Activated naive CD8-positive, alpha-beta T cell (primary cell): ENCODE results near the gene KIF25.

ENCODE experiments used
- H3K27ac Mint-ChIP-seq: one replicate; pipeline ENCODE4 v1.8.0; 2021; ENCODE audit warnings: mixed read lengths
- H3K27me3 Mint-ChIP-seq: one replicate; pipeline ENCODE4 v1.8.0; 2021; ENCODE audit warnings: mixed read lengths
- H3K36me3 Mint-ChIP-seq: one replicate; pipeline ENCODE4 v1.8.0; 2021; ENCODE audit warnings: mixed read lengths
- H3K4me1 Mint-ChIP-seq: one replicate; pipeline ENCODE4 v1.8.0; 2021; ENCODE audit warnings: low read depth, mixed read lengths
- H3K4me3 Mint-ChIP-seq: one replicate; pipeline ENCODE4 v1.8.0; 2021; ENCODE audit warnings: mild to moderate bottlenecking, mixed read lengths
- H3K9me3 Mint-ChIP-seq: one replicate; pipeline ENCODE4 v1.8.0; 2021; ENCODE audit warnings: low read depth, mixed read lengths

Gene KIF25

GRCh38 chr6:168040856-168041496 lies 43.5 kb downstream of the KIF25 start:
- Mint-ChIP-seq H3K27ac (no peak overlapping the region), H3K4me3 (no peak overlapping the region), H3K27me3 (peaks cover 8% of the 10 kb centered on the region), H3K9me3 (peaks cover 3% of the 10 kb centered on the region), H3K4me1 (peaks cover 2% of the 10 kb centered on the region), H3K36me3 (peaks cover 5% of the 10 kb centered on the region)

- no peaks in the 10 kb centered on the region for H3K4me1 Mint-ChIP-seq
- H3K9me3 Mint-ChIP-seq: peaks cover 3% of the 10 kb centered on the region
- no peak overlapping the region for H3K27ac Mint-ChIP-seq
- H3K4me3 Mint-ChIP-seq: no peak overlapping the region
- peaks cover 4% of the 10 kb centered on the region for H3K27me3 Mint-ChIP-seq
- peaks cover 5% of the 10 kb centered on the region for H3K36me3 Mint-ChIP-seq
Measured at GRCh38 chr6:168041928-168042327, 44.5 kb downstream of the KIF25 start.

- no peaks in the 10 kb centered on the region for H3K4me1 Mint-ChIP-seq
- peaks cover 3% of the 10 kb centered on the region for H3K9me3 Mint-ChIP-seq
- H3K27ac Mint-ChIP-seq: no peak overlapping the region
- peaks cover 3% of the 10 kb centered on the region for H3K36me3 Mint-ChIP-seq
- no peak overlapping the region for H3K4me3 Mint-ChIP-seq
- peaks cover 2% of the 10 kb centered on the region for H3K27me3 Mint-ChIP-seq
Measured at GRCh38 chr6:168042426-168043192, 45.1 kb downstream of the KIF25 start.

- Mint-ChIP-seq H3K36me3 (peaks cover 1% of the 10 kb centered on the region), H3K4me3 (no peak overlapping the region), H3K27me3 (peaks cover 2% of the 10 kb centered on the region), H3K9me3 (peaks cover 3% of the 10 kb centered on the region), H3K27ac (no peak overlapping the region), H3K4me1 (no peaks in the 10 kb centered on the region)
Measured at GRCh38 chr6:168043193-168043847, 45.8 kb downstream of the KIF25 start.

- Mint-ChIP-seq H3K27me3 (peaks cover 2% of the 10 kb centered on the region), H3K9me3 (peaks cover 3% of the 10 kb centered on the region), H3K4me1 (no peaks in the 10 kb centered on the region)
Measured at GRCh38 chr6:168043848-168044415, 46.5 kb downstream of the KIF25 start.

GRCh38 chr6:168044521-168045130 lies 47.2 kb downstream of the KIF25 start:
- H3K36me3 Mint-ChIP-seq: no peaks in the 10 kb centered on the region
- no peak overlapping the region for H3K27ac Mint-ChIP-seq

More at GRCh38 chr6:168043848-168044415, 46.5 kb downstream of the KIF25 start:
- Mint-ChIP-seq H3K36me3 (no peaks in the 10 kb centered on the region), H3K27ac (no peak overlapping the region), H3K4me3 (no peak overlapping the region)

GRCh38 chr6:168045141-168045691 lies 47.7 kb downstream of the KIF25 start:
- Mint-ChIP-seq H3K27me3 (no peaks in the 10 kb centered on the region), H3K9me3 (peaks cover 3% of the 10 kb centered on the region)

More at GRCh38 chr6:168044521-168045130, 47.2 kb downstream of the KIF25 start:
- Mint-ChIP-seq H3K4me1 (no peaks in the 10 kb centered on the region), H3K4me3 (no peak overlapping the region), H3K9me3 (peaks cover 3% of the 10 kb centered on the region), H3K27me3 (no peaks in the 10 kb centered on the region)

GRCh38 chr6:168045706-168046620 lies 48.5 kb downstream of the KIF25 start:
- Mint-ChIP-seq H3K36me3 (no peaks in the 10 kb centered on the region), H3K27ac (no peak overlapping the region), H3K27me3 (no peaks in the 10 kb centered on the region), H3K4me1 (no peaks in the 10 kb centered on the region), H3K9me3 (peaks cover 3% of the 10 kb centered on the region), H3K4me3 (no peak overlapping the region)

More at GRCh38 chr6:168045141-168045691, 47.7 kb downstream of the KIF25 start:
- no peaks in the 10 kb centered on the region for H3K4me1 Mint-ChIP-seq
- no peaks in the 10 kb centered on the region for H3K36me3 Mint-ChIP-seq
- H3K4me3 Mint-ChIP-seq: no peak overlapping the region
- H3K27ac Mint-ChIP-seq: no peak overlapping the region

- no peaks in the 10 kb centered on the region for H3K4me1 Mint-ChIP-seq
Measured at GRCh38 chr6:168046696-168047095, 49.2 kb downstream of the KIF25 start.

GRCh38 chr6:168047841-168048723 lies 50.6 kb downstream of the KIF25 start:
- no peak overlapping the region for H3K4me3 Mint-ChIP-seq
- H3K36me3 Mint-ChIP-seq: no peaks in the 10 kb centered on the region
- H3K27ac Mint-ChIP-seq: no peak overlapping the region
- H3K4me1 Mint-ChIP-seq: no peaks in the 10 kb centered on the region
- H3K9me3 Mint-ChIP-seq: no peaks in the 10 kb centered on the region
- no peaks in the 10 kb centered on the region for H3K27me3 Mint-ChIP-seq

More at GRCh38 chr6:168046696-168047095, 49.2 kb downstream of the KIF25 start:
- H3K36me3 Mint-ChIP-seq: no peaks in the 10 kb centered on the region
- H3K27me3 Mint-ChIP-seq: no peaks in the 10 kb centered on the region
- H3K27ac Mint-ChIP-seq: no peak overlapping the region
- H3K9me3 Mint-ChIP-seq: no peaks in the 10 kb centered on the region
- no peak overlapping the region for H3K4me3 Mint-ChIP-seq

GRCh38 chr6:168048724-168049025 lies 51.2 kb downstream of the KIF25 start:
- Mint-ChIP-seq H3K27ac (no peak overlapping the region), H3K9me3 (no peaks in the 10 kb centered on the region), H3K4me3 (no peak overlapping the region), H3K36me3 (no peaks in the 10 kb centered on the region), H3K27me3 (no peaks in the 10 kb centered on the region), H3K4me1 (no peaks in the 10 kb centered on the region)

- no peaks in the 10 kb centered on the region for H3K9me3 Mint-ChIP-seq
- H3K36me3 Mint-ChIP-seq: no peaks in the 10 kb centered on the region
- no peaks in the 10 kb centered on the region for H3K27me3 Mint-ChIP-seq
- no peaks in the 10 kb centered on the region for H3K4me1 Mint-ChIP-seq
- H3K27ac Mint-ChIP-seq: no peak overlapping the region
- no peak overlapping the region for H3K4me3 Mint-ChIP-seq
Measured at GRCh38 chr6:168049277-168049676, 51.8 kb downstream of the KIF25 start.

- Mint-ChIP-seq H3K9me3 (no peaks in the 10 kb centered on the region), H3K27me3 (no peaks in the 10 kb centered on the region), H3K27ac (no peak overlapping the region), H3K4me1 (no peaks in the 10 kb centered on the region), H3K4me3 (no peak overlapping the region), H3K36me3 (no peaks in the 10 kb centered on the region)
Measured at GRCh38 chr6:168049706-168050224, 52.3 kb downstream of the KIF25 start.
